ENCODE data around the gene FRRS1. TPM values are rescaled to one million over a fixed set of nuclear protein-coding genes. Genes with fewer than 3 reads are reported as not detected.

FRRS1 gene
- total and polyA plus RNA-seq, 10 of the 15 experiments (the other 5 are each of a cell fraction or from before 2014, with no cell fraction given): 0.13 to 18.9 (median 8.0) TPM

- TF ChIP-seq SRF (IDR thresholded peaks at IDR 0.05; ENCODE audit: low read depth in 2 of 2, low read length in 2 of 2): no peak
- no peak for TF ChIP-seq SPI1 (IDR thresholded peaks at IDR 0.05; ENCODE audit: borderline replicate concordance, insufficient read depth, low read depth, low read length)
- TF ChIP-seq SMC3 (IDR thresholded peaks at IDR 0.05; ENCODE audit: borderline replicate concordance, low read length): no peak
- TF ChIP-seq LARP7 (IDR thresholded peaks at IDR 0.05): no peak
- TF ChIP-seq HCFC1 (IDR thresholded peaks at IDR 0.05; ENCODE audit: low read length): no peak
- TF ChIP-seq SKIL (IDR thresholded peaks at IDR 0.05; ENCODE audit: low read depth, poor library complexity, severe bottlenecking): no peak
- no peak for TF ChIP-seq ZNF592 (IDR thresholded peaks at IDR 0.05)
- no peak for TF ChIP-seq NBN (IDR thresholded peaks at IDR 0.05)
- no peak for TF ChIP-seq ZNF274 (IDR thresholded peaks at IDR 0.05; ENCODE audit: insufficient read depth, insufficient read length)
- TF ChIP-seq NR2C2 (IDR thresholded peaks at IDR 0.05; ENCODE audit: borderline replicate concordance, control insufficient read depth, insufficient read length, low read depth): no peak
- TF ChIP-seq CEBPB (IDR thresholded peaks at IDR 0.05; ENCODE audit: borderline replicate concordance in 1 of 2, low read depth in 2 of 2, low read length in 2 of 2): no peak
Observed at GRCh38 chr1:99670583-99670982, 95.9 kb downstream of the FRRS1 start (continued).
